Stimulated activated CD4-positive, alpha-beta T cell treated with anti-CD3 and anti-CD28 coated beads, Interleukin-2, amount 100 ng/mL, for 4 hours (primary cell): ENCODE data around the gene PRMT7.

ENCODE experiments used
- DNase-seq: peaks from one replicate; pipeline ENCODE4 v3.0.0-alpha.2; 2020; ENCODE audit warnings: low read depth

The PRMT7 gene

GRCh38 chr16:68348639-68349445 lies 38.0 kb downstream of the PRMT7 start:
- DNase-seq = no peak

- no peak for DNase-seq
Observed at GRCh38 chr16:68349838-68350410, 39.1 kb downstream of the PRMT7 start.

- DNase-seq = no peak
Observed at GRCh38 chr16:68350813-68351350, 40.1 kb downstream of the PRMT7 start.

GRCh38 chr16:68351463-68351862 lies 40.6 kb downstream of the PRMT7 start:
- DNase-seq = no peak

GRCh38 chr16:68351991-68352431 lies 41.2 kb downstream of the PRMT7 start:
- no peak for DNase-seq

- no peak for DNase-seq
Observed at GRCh38 chr16:68353366-68353765, 42.5 kb downstream of the PRMT7 start.

- DNase-seq = no peak
Observed at GRCh38 chr16:68354816-68355215, 44.0 kb downstream of the PRMT7 start.

- no peak for DNase-seq
Observed at GRCh38 chr16:68355447-68356248, 44.8 kb downstream of the PRMT7 start.

GRCh38 chr16:68356249-68356918 lies 45.6 kb downstream of the PRMT7 start:
- peak; percentile 26 for DNase-seq

GRCh38 chr16:68356919-68357286 lies 46.1 kb downstream of the PRMT7 start:
- no peak for DNase-seq

- DNase-seq = no peak
Observed at GRCh38 chr16:68357521-68357922, 46.7 kb downstream of the PRMT7 start.

GRCh38 chr16:68357923-68358322 lies 47.1 kb downstream of the PRMT7 start:
- no peak for DNase-seq

- no peak for DNase-seq
Observed at GRCh38 chr16:68358951-68359350, 48.1 kb downstream of the PRMT7 start.

- DNase-seq = no peak
Observed at GRCh38 chr16:68359398-68360191, 48.8 kb downstream of the PRMT7 start.

- no peak for DNase-seq
Observed at GRCh38 chr16:68360547-68360946, 49.7 kb downstream of the PRMT7 start.

- no peak for DNase-seq
Observed at GRCh38 chr16:68360956-68361355, 50.1 kb downstream of the PRMT7 start.

- DNase-seq = no peak
Observed at GRCh38 chr16:68361485-68361884, 50.7 kb downstream of the PRMT7 start.

GRCh38 chr16:68362262-68362913 lies 51.6 kb downstream of the PRMT7 start:
- no peak for DNase-seq

GRCh38 chr16:68362947-68363657 lies 52.3 kb downstream of the PRMT7 start:
- DNase-seq = no peak
